MCF 10A (cell line): ENCODE results near the gene TNIK. TPM values are rescaled to one million over a fixed set of nuclear protein-coding genes. Genes with fewer than 3 reads are reported as not detected.

ENCODE experiments used
- BruUV-seq: library from RNA; stranded (reverse); fragments of 400-500 nt; replicated peaks from 2 replicates; lab custom pipeline; 2021; lab: Mats Ljungman, UMichigan
- CTCF ChIA-PET: fragments of 300-600 bp; sonication (Branson Sonifier 250); formaldehyde crosslinking; extraction: SDS; loops from one replicate; lab custom pipeline; 2021; ENCODE audit warnings: antibody characterized with exemption, inconsistent platforms; lab: Yijun Ruan, JAX
- POLR2A ChIA-PET: fragments of 300-600, 350-650 bp; sonication (Branson Sonifier 250); formaldehyde crosslinking; extraction: SDS; loops from one replicate; lab custom pipeline; 2020; ENCODE audit warnings: antibody characterized with exemption, inconsistent platforms; lab: Yijun Ruan, JAX
- DNase-seq: peaks from one replicate; pipeline ENCODE4 v3.0.0-alpha.2; 2018; ENCODE audit not compliant: unreplicated experiment
- H3K27ac Mint-ChIP-seq: one replicate; pipeline ENCODE4 v1.8.0; 2022; ENCODE audit warnings: mild to moderate bottlenecking, low read depth, mixed read lengths; ENCODE audit not compliant: unreplicated experiment
- H3K27me3 Mint-ChIP-seq: one replicate; pipeline ENCODE4 v1.8.0; 2022; ENCODE audit warnings: mixed read lengths; ENCODE audit not compliant: insufficient read depth, unreplicated experiment
- H3K36me3 Mint-ChIP-seq: one replicate; pipeline ENCODE4 v1.8.0; 2022; ENCODE audit warnings: mild to moderate bottlenecking, moderate library complexity, mixed read lengths; ENCODE audit not compliant: insufficient read depth, unreplicated experiment
- H3K4me1 Mint-ChIP-seq: one replicate; pipeline ENCODE4 v1.8.0; 2022; ENCODE audit warnings: mixed read lengths; ENCODE audit not compliant: insufficient read depth, unreplicated experiment
- H3K4me3 Mint-ChIP-seq: one replicate; pipeline ENCODE4 v1.8.0; 2022; ENCODE audit warnings: mild to moderate bottlenecking, moderate library complexity, mixed read lengths; ENCODE audit not compliant: unreplicated experiment
- H3K9me3 Mint-ChIP-seq: one replicate; pipeline ENCODE4 v1.8.0; 2022; ENCODE audit warnings: mixed read lengths; ENCODE audit not compliant: unreplicated experiment
- CTCF ChIP-seq: fragments of 200-600 bp; IDR thresholded peaks from one replicate; pipeline ENCODE4 v1.8.0; 2022; ENCODE audit warnings: antibody characterized with exemption, mild to moderate bottlenecking; ENCODE audit not compliant: unreplicated experiment
- intact Hi-C: fragments of 100-400 bp; cut with micrococcal nuclease; formaldehyde crosslinking; loops from 2 replicates; pipeline ENCODE4 v1.14.1; 2022
- total RNA-seq: library from RNA; stranded (reverse); gene quantifications from 2 replicates; pipeline ENCODE4 v1.2.3, GENCODE V29; 2022

The TNIK gene
- total RNA-seq, 1 experiment from 2014 or later: 3.4 TPM

DNA sequence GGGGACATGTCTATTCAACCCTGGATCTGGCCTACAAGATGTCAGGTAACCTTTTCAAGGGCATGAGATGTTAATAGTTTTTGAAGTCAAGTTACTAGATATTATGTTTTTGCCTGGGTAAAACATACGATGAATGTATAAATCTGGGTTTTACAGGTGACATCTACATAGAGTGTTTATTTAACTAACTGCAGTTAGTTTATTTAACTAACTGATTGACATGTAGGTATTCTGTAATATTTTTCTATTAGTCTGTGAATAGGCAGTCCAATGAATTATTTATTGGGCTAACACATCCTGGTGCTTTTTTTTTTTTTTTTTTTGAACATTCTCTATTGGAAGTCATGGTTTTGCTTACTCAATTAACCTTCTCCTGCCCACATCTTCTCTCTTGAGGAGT, 38.7 kb upstream of the TNIK start:
- Mint-ChIP-seq H3K27ac (no peak overlapping the region), H3K4me1 (no peaks in the 10 kb centered on the region), H3K4me3 (no peak overlapping the region), H3K9me3 (no peaks in the 10 kb centered on the region), H3K27me3 (no peaks in the 10 kb centered on the region), H3K36me3 (no peaks in the 10 kb centered on the region)
- intact Hi-C loops: no loop called here
- no TSS peak for BruUV-seq
- TF ChIP-seq CTCF: no peak
- no peak for DNase-seq
- CTCF ChIA-PET: interaction anchor here (0.7 kb wide), 1 partner anchor 9 kb away, joined by 3 read pairs; no protein-coding TSS in a partner anchor
- POLR2A ChIA-PET: no interaction called here

GRCh38 chr3:171497468-171497867, 37.3 kb upstream of the TNIK start:
- TF ChIP-seq CTCF: no peak
- CTCF ChIA-PET: no interaction called here
- BruUV-seq: no TSS peak
- intact Hi-C loops: no loop called here
- H3K9me3 Mint-ChIP-seq: no peaks in the 10 kb centered on the region
- H3K4me1 Mint-ChIP-seq: no peaks in the 10 kb centered on the region
- DNase-seq: no peak
- no peak overlapping the region for H3K27ac Mint-ChIP-seq
- no peaks in the 10 kb centered on the region for H3K36me3 Mint-ChIP-seq
- H3K4me3 Mint-ChIP-seq: no peak overlapping the region
- no peaks in the 10 kb centered on the region for H3K27me3 Mint-ChIP-seq
- POLR2A ChIA-PET: no interaction called here

DNA sequence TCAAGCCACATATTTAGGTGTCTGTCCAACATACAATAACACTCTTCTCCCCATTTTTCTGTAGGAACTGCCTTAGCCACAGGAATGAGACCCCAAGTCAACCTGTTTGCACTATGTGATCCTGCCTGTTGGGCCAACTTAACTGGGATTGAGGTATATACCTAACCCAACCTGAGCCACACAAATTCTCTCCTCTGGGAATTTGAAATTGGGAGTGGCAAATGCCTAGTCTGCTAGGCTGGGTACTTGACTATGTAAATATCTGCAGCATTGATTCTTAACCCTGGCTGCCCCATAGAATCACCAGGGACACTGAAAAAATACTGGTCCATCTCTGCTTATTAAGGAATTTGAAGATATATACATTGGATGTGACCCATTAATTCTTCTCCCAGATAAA, 35.2 kb upstream of the TNIK start:
- H3K9me3 Mint-ChIP-seq: no peaks in the 10 kb centered on the region
- H3K4me3 Mint-ChIP-seq: no peak overlapping the region
- DNase-seq: no peak
- H3K27ac Mint-ChIP-seq: no peak overlapping the region
- CTCF ChIA-PET: interaction anchor here (1.3 kb wide), 1 partner anchor 42 kb away, joined by 5 read pairs; no protein-coding TSS in a partner anchor
- H3K4me1 Mint-ChIP-seq: no peaks in the 10 kb centered on the region
- no TSS peak for BruUV-seq
- no peak for TF ChIP-seq CTCF
- H3K27me3 Mint-ChIP-seq: no peaks in the 10 kb centered on the region
- H3K36me3 Mint-ChIP-seq: no peaks in the 10 kb centered on the region
- intact Hi-C loops: no loop called here
- POLR2A ChIA-PET: no interaction called here

GRCh38 chr3:171494457-171495109, 34.4 kb upstream of the TNIK start:
- CTCF ChIA-PET: interaction anchor here (1.1 to 1.3 kb wide), 2 partner anchors 43 to 55 kb away, joined by 4 to 5 read pairs; no protein-coding TSS in a partner anchor

More at GRCh38 chr3:171494457-171495109, 34.4 kb upstream of the TNIK start:
- intact Hi-C loops: no loop called here
- no peak for DNase-seq
- BruUV-seq: no TSS peak
- no peak for TF ChIP-seq CTCF
- Mint-ChIP-seq H3K27ac (no peak overlapping the region), H3K4me3 (no peak overlapping the region), H3K36me3 (no peaks in the 10 kb centered on the region), H3K27me3 (no peaks in the 10 kb centered on the region), H3K4me1 (no peaks in the 10 kb centered on the region), H3K9me3 (no peaks in the 10 kb centered on the region)
- POLR2A ChIA-PET: no interaction called here
